Measurements from ENCODE around the gene SNW1.
"Not testable (repeated sequence)": the region's sequence is repeated elsewhere in the genome, so short reads cannot be mapped to it uniquely, and the experiment has no call there.

Gene SNW1

GRCh38 chr14:77752266-77752665 is 8.7 kb downstream of the SNW1 start:
- WGBS, 2 experiments (ENCODE audit: insufficient coverage in 2 of 2), result no CpG with 5 or more reads among the region's 2 CpGs
- peaks cover 76% of the 10 kb centered on the region for H3K36me3 ChIP-seq (ENCODE audit: control insufficient read depth, insufficient read depth, low read length)
- H3K4me1 ChIP-seq (ENCODE audit: control insufficient read depth, insufficient read depth, low read length, poor library complexity, severe bottlenecking), result no peaks in the 10 kb centered on the region
- H3K4me3 ChIP-seq (ENCODE audit: extremely low read depth, insufficient read depth, low read length, poor library complexity, severe bottlenecking), result no peak overlapping the region
- H3K9me3 ChIP-seq (ENCODE audit: control insufficient read depth, low read length), result no peaks in the 10 kb centered on the region
- no peak overlapping the region for H3K27ac ChIP-seq (ENCODE audit: low read depth, low read length, severe bottlenecking)

GRCh38 chr14:77747425-77747824 is 13.5 kb downstream of the SNW1 start:
- H3K27ac ChIP-seq (ENCODE audit: low read depth, low read length, severe bottlenecking); H3K4me1 ChIP-seq (ENCODE audit: control insufficient read depth, insufficient read depth, low read length, poor library complexity, severe bottlenecking); H3K9me3 ChIP-seq (ENCODE audit: control insufficient read depth, low read length); H3K4me3 ChIP-seq (ENCODE audit: extremely low read depth, insufficient read depth, low read length, poor library complexity, severe bottlenecking): not testable (repeated sequence)
- peaks cover 74% of the 10 kb centered on the region for H3K36me3 ChIP-seq (ENCODE audit: control insufficient read depth, insufficient read depth, low read length)
- WGBS, 2 experiments (ENCODE audit: insufficient coverage in 2 of 2), result 92 to 94% methylated on average over 22 to 25 of the region's 33 CpGs

GRCh38 chr14:77746064-77746702 is 14.8 kb downstream of the SNW1 start:
- H3K9me3 ChIP-seq (ENCODE audit: control insufficient read depth, low read length), result no peaks in the 10 kb centered on the region
- no peak overlapping the region for H3K4me3 ChIP-seq (ENCODE audit: extremely low read depth, insufficient read depth, low read length, poor library complexity, severe bottlenecking)
- peaks cover 77% of the 10 kb centered on the region for H3K36me3 ChIP-seq (ENCODE audit: control insufficient read depth, insufficient read depth, low read length)
- H3K27ac ChIP-seq (ENCODE audit: low read depth, low read length, severe bottlenecking), result no peak overlapping the region
- no peaks in the 10 kb centered on the region for H3K4me1 ChIP-seq (ENCODE audit: control insufficient read depth, insufficient read depth, low read length, poor library complexity, severe bottlenecking)
- WGBS, 2 experiments (ENCODE audit: insufficient coverage in 2 of 2), result 80 to 83% methylated on average over 3 of the region's 4 CpGs

- Histone ChIP-seq H3K27ac (ENCODE audit: low read depth, low read length, severe bottlenecking) (no peak overlapping the region), H3K4me1 (ENCODE audit: control insufficient read depth, insufficient read depth, low read length, poor library complexity, severe bottlenecking) (no peaks in the 10 kb centered on the region), H3K9me3 (ENCODE audit: control insufficient read depth, low read length) (no peaks in the 10 kb centered on the region), H3K36me3 (ENCODE audit: control insufficient read depth, insufficient read depth, low read length) (peaks cover 82% of the 10 kb centered on the region), H3K4me3 (ENCODE audit: extremely low read depth, insufficient read depth, low read length, poor library complexity, severe bottlenecking) (no peak overlapping the region)
- no CpG with 5 or more reads among the region's 2 CpGs for WGBS, 2 experiments (ENCODE audit: insufficient coverage in 2 of 2)
These were observed 19.5 kb downstream of the SNW1 start for GRCh38 chr14:77741438-77741837.

GRCh38 chr14:77738559-77739250 is 22.3 kb downstream of the SNW1 start:
- peaks cover 86% of the 10 kb centered on the region for H3K36me3 ChIP-seq (ENCODE audit: control insufficient read depth, insufficient read depth, low read length)
- no peak overlapping the region for H3K4me3 ChIP-seq (ENCODE audit: extremely low read depth, insufficient read depth, low read length, poor library complexity, severe bottlenecking)
- no peak overlapping the region for H3K27ac ChIP-seq (ENCODE audit: low read depth, low read length, severe bottlenecking)
- H3K4me1 ChIP-seq (ENCODE audit: control insufficient read depth, insufficient read depth, low read length, poor library complexity, severe bottlenecking), result no peaks in the 10 kb centered on the region
- WGBS, 2 experiments (ENCODE audit: insufficient coverage in 2 of 2), result 92 to 100% methylated on average over 3 to 6 of the region's 7 CpGs
- no peaks in the 10 kb centered on the region for H3K9me3 ChIP-seq (ENCODE audit: control insufficient read depth, low read length)

GRCh38 chr14:77730976-77731497 is 29.9 kb downstream of the SNW1 start:
- no CpG with 5 or more reads among the region's 3 CpGs for WGBS, 2 experiments (ENCODE audit: insufficient coverage in 2 of 2)
- H3K36me3 ChIP-seq (ENCODE audit: control insufficient read depth, insufficient read depth, low read length), result peaks cover 94% of the 10 kb centered on the region
- no peaks in the 10 kb centered on the region for H3K9me3 ChIP-seq (ENCODE audit: control insufficient read depth, low read length)
- no peaks in the 10 kb centered on the region for H3K4me1 ChIP-seq (ENCODE audit: control insufficient read depth, insufficient read depth, low read length, poor library complexity, severe bottlenecking)
- H3K4me3 ChIP-seq (ENCODE audit: extremely low read depth, insufficient read depth, low read length, poor library complexity, severe bottlenecking), result no peak overlapping the region
- H3K27ac ChIP-seq (ENCODE audit: low read depth, low read length, severe bottlenecking), result no peak overlapping the region

GRCh38 chr14:77722301-77722700 is 38.7 kb downstream of the SNW1 start:
- H3K36me3 ChIP-seq (ENCODE audit: control insufficient read depth, insufficient read depth, low read length), result peaks cover 96% of the 10 kb centered on the region
- H3K27ac ChIP-seq (ENCODE audit: low read depth, low read length, severe bottlenecking), result no peak overlapping the region
- H3K9me3 ChIP-seq (ENCODE audit: control insufficient read depth, low read length), result no peaks in the 10 kb centered on the region
- H3K4me1 ChIP-seq (ENCODE audit: control insufficient read depth, insufficient read depth, low read length, poor library complexity, severe bottlenecking), result no peaks in the 10 kb centered on the region
- no peak overlapping the region for H3K4me3 ChIP-seq (ENCODE audit: extremely low read depth, insufficient read depth, low read length, poor library complexity, severe bottlenecking)
- 100% methylated on average over 1 of the region's 3 CpGs; no CpG with 5 or more reads in 1 of the 2 experiments for WGBS, 2 experiments (ENCODE audit: insufficient coverage in 2 of 2)

- Histone ChIP-seq H3K9me3 (ENCODE audit: control insufficient read depth, low read length) (no peaks in the 10 kb centered on the region), H3K27ac (ENCODE audit: low read depth, low read length, severe bottlenecking) (no peak overlapping the region), H3K4me3 (ENCODE audit: extremely low read depth, insufficient read depth, low read length, poor library complexity, severe bottlenecking) (no peak overlapping the region), H3K36me3 (ENCODE audit: control insufficient read depth, insufficient read depth, low read length) (peaks cover 96% of the 10 kb centered on the region), H3K4me1 (ENCODE audit: control insufficient read depth, insufficient read depth, low read length, poor library complexity, severe bottlenecking) (no peaks in the 10 kb centered on the region)
- WGBS, 2 experiments (ENCODE audit: insufficient coverage in 2 of 2), result 92 to 95% methylated on average over 4 to 5 of the region's 5 CpGs
These were observed 39.5 kb downstream of the SNW1 start for GRCh38 chr14:77721437-77721836.

- Histone ChIP-seq H3K4me3 (ENCODE audit: extremely low read depth, insufficient read depth, low read length, poor library complexity, severe bottlenecking) (no peak overlapping the region), H3K36me3 (ENCODE audit: control insufficient read depth, insufficient read depth, low read length) (peaks cover 97% of the 10 kb centered on the region), H3K9me3 (ENCODE audit: control insufficient read depth, low read length) (no peaks in the 10 kb centered on the region), H3K27ac (ENCODE audit: low read depth, low read length, severe bottlenecking) (no peak overlapping the region), H3K4me1 (ENCODE audit: control insufficient read depth, insufficient read depth, low read length, poor library complexity, severe bottlenecking) (no peaks in the 10 kb centered on the region)
- 93 to 100% methylated on average over 3 to 4 of the region's 5 CpGs for WGBS, 2 experiments (ENCODE audit: insufficient coverage in 2 of 2)
These were observed 43.2 kb downstream of the SNW1 start for GRCh38 chr14:77717608-77718305.

DNA sequence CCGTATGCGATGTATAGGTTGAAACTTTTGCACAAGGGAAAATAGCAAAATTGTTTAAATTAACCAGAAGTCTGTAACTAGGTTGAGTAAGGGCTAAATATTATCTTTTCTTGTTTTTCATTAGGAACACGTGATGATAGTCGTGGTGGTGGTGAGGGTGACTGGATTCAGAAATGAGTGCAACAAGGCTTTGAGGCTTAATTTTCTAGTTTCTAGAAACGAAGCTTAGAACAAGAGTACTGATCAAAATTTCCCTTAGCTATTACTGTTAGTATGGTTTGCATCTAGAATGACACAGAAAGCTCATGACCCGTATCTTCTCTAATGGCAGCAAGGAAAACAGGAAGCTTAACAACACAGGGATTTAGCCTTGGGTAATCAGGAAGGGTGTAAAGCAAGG is 46.0 kb downstream of the SNW1 start:
- no peaks in the 10 kb centered on the region for H3K9me3 ChIP-seq (ENCODE audit: control insufficient read depth, low read length)
- WGBS, 2 experiments (ENCODE audit: insufficient coverage in 2 of 2), result 98 to 100% methylated on average over 5 of the region's 6 CpGs
- H3K36me3 ChIP-seq (ENCODE audit: control insufficient read depth, insufficient read depth, low read length), result peaks cover 95% of the 10 kb centered on the region
- no peaks in the 10 kb centered on the region for H3K4me1 ChIP-seq (ENCODE audit: control insufficient read depth, insufficient read depth, low read length, poor library complexity, severe bottlenecking)
- no peak overlapping the region for H3K27ac ChIP-seq (ENCODE audit: low read depth, low read length, severe bottlenecking)
- H3K4me3 ChIP-seq (ENCODE audit: extremely low read depth, insufficient read depth, low read length, poor library complexity, severe bottlenecking), result no peak overlapping the region
